Dermis microvascular lymphatic vessel endothelial cell (primary cell): Measurements from ENCODE around the gene MRPL55. TPM values are rescaled to one million over a fixed set of nuclear protein-coding genes. Genes with fewer than 3 reads are reported as not detected.
"Not testable (repeated sequence)": the region's sequence is repeated elsewhere in the genome, so short reads cannot be mapped to it uniquely, and the experiment has no call there.

Experiments
- DNase-seq, 2 donors: peaks; one replicate each; pipeline versions ENCODE4 v3.0.0 to v3.0.0-alpha.2; 2010; ENCODE audit warnings: low read depth in 2 of 2
- total RNA-seq: library from RNA; depleted of rRNA; stranded (reverse); fragments of >200 nt; gene quantifications from 2 replicates; pipeline ENCODE4 v1.2.1, GENCODE V29; 2014

Gene MRPL55
- total RNA-seq, 1 donor from 2014 or later: 47.0 TPM

GRCh38 chr1:228123505-228123904 is 14.4 kb upstream of the MRPL55 start:
- no peak for DNase-seq

GRCh38 chr1:228122921-228123441 is 13.9 kb upstream of the MRPL55 start:
- no peak for DNase-seq

- no peak for DNase-seq
Measured at GRCh38 chr1:228120857-228121489, 11.9 kb upstream of the MRPL55 start.

GRCh38 chr1:228120351-228120750 is 11.3 kb upstream of the MRPL55 start:
- DNase-seq: no peak

- no peak for DNase-seq
Measured at GRCh38 chr1:228118040-228118439, 8.9 kb upstream of the MRPL55 start.

GRCh38 chr1:228117335-228117734 is 8.2 kb upstream of the MRPL55 start:
- DNase-seq: no peak

GRCh38 chr1:228114827-228115226 is 5.7 kb upstream of the MRPL55 start:
- DNase-seq: no peak

GRCh38 chr1:228112617-228113016 is 3.5 kb upstream of the MRPL55 start:
- no peak for DNase-seq

GRCh38 chr1:228112167-228112566 is 3.1 kb upstream of the MRPL55 start:
- DNase-seq: no peak

- DNase-seq: not testable (repeated sequence)
Measured at GRCh38 chr1:228111315-228111714, 2.2 kb upstream of the MRPL55 start.

- DNase-seq: no peak
Measured at GRCh38 chr1:228110556-228110955, 1.5 kb upstream of the MRPL55 start.

- DNase-seq: peak; percentile 67 to 80
Measured at GRCh38 chr1:228109962-228110488, 926 bp upstream of the MRPL55 start.

- DNase-seq: no peak
Measured at GRCh38 chr1:228108742-228109072, 392 bp downstream of the MRPL55 start.

- DNase-seq: no peak
Measured at GRCh38 chr1:228108055-228108690, 926 bp downstream of the MRPL55 start.

GRCh38 chr1:228107636-228108035 is 1.5 kb downstream of the MRPL55 start:
- no peak for DNase-seq

GRCh38 chr1:228106800-228107054 is 2.4 kb downstream of the MRPL55 start:
- DNase-seq: no peak

GRCh38 chr1:228105996-228106799 is 2.9 kb downstream of the MRPL55 start:
- DNase-seq: no peak

GRCh38 chr1:228105270-228105995 is 3.7 kb downstream of the MRPL55 start:
- DNase-seq: no peak

- no peak for DNase-seq
Measured at GRCh38 chr1:228104526-228105269, 4.4 kb downstream of the MRPL55 start.

GRCh38 chr1:228102791-228103620 is 6.1 kb downstream of the MRPL55 start, which contains the start of gene C1orf35:
Gene C1orf35, minus strand, starts transcription at chr1:228103325. Its CDS starts 98 bp downstream, at chr1:228103227.
- peak; percentile 83 to 93 for DNase-seq
